OCI-LY1 (cell line): ENCODE measurements around the gene SDK2.

Experiments
- CTCF ChIP-seq: fragments of 200-600 bp; sonication (generic), shearing (Covaris generic); IDR thresholded peaks from 2 replicates; pipeline ENCODE4 v1.5.1; 2017; ENCODE audit warnings: mild to moderate bottlenecking, antibody characterized with exemption, low read length, moderate library complexity, mixed read lengths
- EZH2 ChIP-seq: fragments of 200-600 bp; sonication (generic), shearing (Covaris generic); IDR thresholded peaks from 2 replicates; pipeline ENCODE4 v1.8.0; 2017; ENCODE audit warnings: borderline replicate concordance, mixed run types, mild to moderate bottlenecking, antibody characterized with exemption, low read length, moderate library complexity, mixed read lengths

GRCh38 chr17:73600103-73600871 is 44.0 kb downstream of the SDK2 start:
- TF ChIP-seq CTCF (no peak), EZH2 (no peak)
